GM18867 (cell line): ENCODE results near the gene ALK.
"Not testable (repeated sequence)": the region's sequence is repeated elsewhere in the genome, so short reads cannot be mapped to it uniquely, and the experiment has no call there.

Experiments
- ATAC-seq: cut with Tn5 transposase; IDR thresholded peaks from one replicate; pipeline ENCODE4 v1.9.1; 2021; ENCODE audit warnings: mild to moderate bottlenecking, moderate library complexity; ENCODE audit not compliant: unreplicated experiment

Gene ALK

DNA sequence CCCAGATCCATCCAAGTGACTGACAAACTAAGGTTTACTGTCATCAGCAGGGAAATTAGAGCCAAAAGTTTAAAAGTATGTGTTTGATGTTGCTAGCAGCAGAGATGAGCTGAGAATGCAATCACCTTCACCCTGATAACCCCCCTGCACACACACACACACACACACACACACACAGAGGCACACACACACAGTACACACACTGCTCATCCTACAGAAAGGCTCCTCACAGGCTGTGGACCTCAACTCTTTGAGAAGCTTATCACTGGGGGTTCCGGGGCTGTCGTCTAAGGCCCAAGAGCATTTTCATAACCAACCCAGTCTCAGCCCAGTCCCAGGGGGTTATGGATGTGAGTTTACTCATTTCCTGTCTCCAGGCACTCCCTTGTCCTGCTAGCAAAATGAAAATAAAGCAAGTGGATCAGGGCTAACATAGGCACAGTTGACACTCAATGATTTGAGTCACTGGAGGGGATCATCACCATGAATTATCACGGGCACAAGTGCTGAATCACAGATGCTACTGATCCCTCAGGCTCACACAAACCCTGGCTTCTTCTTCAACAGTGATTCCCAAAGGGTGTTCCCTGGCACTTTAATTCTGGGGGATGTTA lies 76.6 kb downstream of the ALK start:
- no peak for ATAC-seq

GRCh38 chr2:29841386-29842004 lies 79.9 kb downstream of the ALK start:
- no peak for ATAC-seq

DNA sequence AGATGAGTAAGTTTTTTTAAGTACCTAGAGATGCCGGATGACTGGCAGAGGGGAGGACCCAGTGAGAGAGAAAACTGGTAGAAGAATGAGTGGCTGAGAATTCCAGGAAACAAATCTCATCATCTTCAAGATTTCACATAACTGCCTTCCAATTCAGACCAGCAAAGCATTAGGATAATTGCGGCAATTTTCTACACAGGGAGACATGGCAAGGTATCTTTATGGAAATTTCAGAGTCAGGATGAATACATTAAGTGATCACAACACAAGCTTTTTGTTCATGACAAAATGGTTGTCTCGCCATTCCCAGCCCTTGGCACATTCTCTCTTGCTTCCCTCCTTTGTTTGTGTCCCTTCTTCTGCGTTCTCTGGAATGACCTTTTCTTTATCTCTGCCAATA lies 82.1 kb downstream of the ALK start:
- ATAC-seq, result no peak

DNA sequence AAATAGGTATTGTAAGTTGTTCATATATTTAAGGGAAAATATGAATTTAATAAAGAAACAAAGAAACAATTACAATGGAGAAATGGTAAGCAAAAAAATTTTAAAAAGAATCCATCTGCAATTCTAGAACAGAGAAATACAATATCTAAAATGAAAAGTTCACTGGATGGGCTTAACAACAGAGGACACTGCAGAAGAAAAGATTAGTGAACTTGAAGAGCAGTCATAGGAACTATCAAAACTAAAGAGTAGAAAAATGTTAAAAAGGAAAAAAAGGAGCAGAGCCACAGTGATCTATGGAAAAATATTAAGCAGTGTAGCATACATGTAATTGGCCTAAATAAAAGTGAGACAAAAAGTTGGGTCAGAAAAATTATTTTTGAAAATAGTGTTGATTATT lies 83.5 kb downstream of the ALK start:
- ATAC-seq, result no peak

GRCh38 chr2:29834624-29835023 lies 86.8 kb downstream of the ALK start:
- ATAC-seq, result no peak

GRCh38 chr2:29834036-29834540 lies 87.3 kb downstream of the ALK start:
- ATAC-seq, result no peak

GRCh38 chr2:29831560-29831959 lies 89.8 kb downstream of the ALK start:
- ATAC-seq, result no peak

DNA sequence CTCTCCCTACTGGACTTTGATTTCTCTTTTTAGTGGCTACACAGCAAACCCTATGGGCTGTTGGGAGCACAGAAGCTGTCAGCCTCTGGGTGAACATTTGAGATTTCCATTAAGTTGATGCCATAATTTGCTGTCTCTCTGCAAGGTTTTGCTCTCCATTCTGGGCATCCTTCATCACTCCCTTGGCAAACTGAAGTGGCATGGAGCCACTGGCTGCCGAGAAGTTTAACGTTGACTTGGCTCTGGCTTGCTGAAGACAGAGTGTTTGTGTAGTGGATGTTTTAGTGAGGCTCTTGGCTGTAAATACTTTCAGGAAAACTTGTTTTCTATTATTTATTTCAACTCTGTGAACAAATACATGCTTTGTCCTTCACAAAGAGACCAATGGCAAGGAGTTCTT lies 91.5 kb downstream of the ALK start:
- no peak for ATAC-seq

DNA sequence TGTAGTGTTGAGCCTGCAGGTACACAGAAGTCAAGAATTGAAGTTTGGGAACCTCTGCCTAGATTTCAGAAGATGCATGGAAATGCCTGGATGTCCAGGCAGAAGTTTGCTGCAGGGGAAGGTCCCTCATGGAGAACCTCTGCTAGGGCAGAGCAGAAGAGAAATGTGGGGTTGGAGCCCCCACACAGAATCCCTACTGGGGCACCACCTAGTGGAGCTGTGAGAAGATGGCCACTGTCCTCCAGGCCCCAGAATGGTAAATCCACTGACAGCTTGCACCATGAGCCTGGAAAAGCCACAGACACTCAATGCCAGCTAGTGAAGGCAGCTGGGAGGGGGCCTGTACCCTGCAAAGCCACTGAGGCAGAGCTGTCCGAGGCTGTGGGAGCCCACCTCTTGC lies 97.2 kb downstream of the ALK start:
- not testable (repeated sequence) for ATAC-seq

DNA sequence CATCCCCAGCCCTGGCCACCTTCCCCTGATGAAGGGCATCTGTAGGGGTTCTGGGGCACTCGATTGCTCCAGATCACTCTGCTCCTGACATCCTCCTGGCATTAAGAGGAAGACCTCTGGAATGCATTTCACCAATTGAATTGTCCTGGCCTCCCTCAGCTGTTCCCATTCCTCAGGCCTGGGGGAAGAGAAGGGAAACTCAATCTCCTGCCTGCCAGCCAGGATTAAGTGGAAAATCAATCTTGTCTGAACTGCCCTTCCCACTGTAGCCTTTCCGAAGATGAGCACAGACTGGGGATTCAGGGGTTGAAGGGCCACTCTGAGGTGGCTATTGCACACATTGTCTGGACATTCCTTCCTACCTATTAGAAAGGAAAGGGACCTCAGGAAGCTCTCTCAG lies 99.8 kb downstream of the ALK start:
- ATAC-seq, result no peak

DNA sequence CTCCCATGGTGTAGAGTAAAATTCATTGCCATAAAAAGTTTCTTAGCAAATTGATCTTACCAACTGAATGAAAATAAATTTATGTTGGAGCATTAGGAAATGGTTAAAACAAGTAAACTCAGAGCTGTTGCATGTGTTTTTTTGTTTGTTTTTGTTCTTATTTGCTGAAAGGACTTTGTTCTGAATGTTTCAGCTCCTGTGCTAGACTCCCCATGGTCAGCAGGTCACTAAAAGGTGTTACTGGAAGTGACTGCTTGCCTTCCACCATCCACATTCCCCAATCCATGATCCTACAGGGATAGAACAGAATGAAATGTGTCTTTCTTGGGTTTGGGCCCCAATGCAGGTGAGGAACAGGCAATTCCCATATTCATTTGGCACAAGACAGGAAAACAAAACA lies 101.8 kb downstream of the ALK start:
- ATAC-seq, result no peak

DNA sequence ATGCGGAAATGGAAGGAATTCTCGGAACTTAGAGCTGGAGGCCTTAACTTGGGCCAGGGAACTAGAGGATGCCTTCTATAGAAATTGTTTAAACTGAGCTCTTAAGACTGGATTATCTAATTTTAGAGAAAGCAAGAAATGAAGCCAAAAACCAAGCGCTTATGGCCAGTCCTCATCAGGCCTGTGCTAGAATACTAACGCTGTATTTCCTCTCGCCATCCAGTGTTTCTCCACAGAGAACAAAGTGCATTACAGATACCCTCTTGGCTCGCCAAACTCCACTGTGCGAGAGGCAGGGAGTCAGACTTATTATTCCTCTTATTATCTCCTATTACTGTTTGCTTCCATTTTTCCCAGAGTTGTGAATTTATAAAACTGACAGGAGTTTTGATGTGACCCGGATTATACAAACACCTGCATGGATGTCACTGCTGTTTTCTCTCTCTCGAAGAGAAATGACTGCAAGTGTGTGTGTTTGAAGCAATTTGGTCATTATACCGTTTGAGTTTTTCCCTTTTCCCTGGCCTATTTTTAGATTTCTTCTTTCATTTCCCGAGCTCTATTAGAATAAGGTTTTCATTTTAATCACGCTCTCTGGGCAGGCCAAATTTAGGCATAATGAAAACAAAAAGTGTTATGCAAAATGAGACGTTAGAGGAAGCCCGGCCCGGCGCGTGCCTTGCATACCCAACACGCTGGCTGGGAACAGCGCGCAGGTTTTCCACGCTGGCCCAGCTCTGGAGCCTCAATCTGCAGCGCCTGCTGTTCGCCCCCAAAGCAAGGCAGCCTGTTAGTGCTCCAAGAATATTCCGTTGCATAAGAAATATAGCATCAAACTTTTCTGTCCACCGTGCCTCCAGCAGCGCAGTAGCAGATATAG lies 103.3 kb downstream of the ALK start:
- ATAC-seq, result no peak

- ATAC-seq, result no peak
Measured at GRCh38 chr2:29817299-29817698, 104.1 kb downstream of the ALK start.

GRCh38 chr2:29816651-29817050 lies 104.7 kb downstream of the ALK start:
- no peak for ATAC-seq

- no peak for ATAC-seq
Measured at GRCh38 chr2:29811378-29811777, 110.0 kb downstream of the ALK start.

DNA sequence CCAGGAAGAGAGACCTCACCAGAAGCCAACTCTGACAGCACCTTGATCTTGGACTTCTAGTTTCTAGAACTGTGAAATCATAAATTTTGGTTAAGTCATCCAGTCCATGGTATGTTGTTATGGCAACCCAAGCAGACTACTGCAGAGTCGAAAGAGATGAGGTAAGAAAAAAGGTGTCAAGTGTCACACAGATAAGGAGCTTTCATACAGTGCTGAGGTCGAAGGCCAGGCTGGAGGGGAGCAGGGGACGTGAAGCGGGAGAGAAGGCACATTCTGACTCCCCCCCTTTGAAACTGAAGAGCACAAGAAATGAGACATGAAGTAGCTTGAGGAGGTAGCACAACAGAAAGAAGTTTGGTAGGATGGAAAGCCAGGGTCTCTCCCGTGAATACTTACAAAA lies 110.4 kb downstream of the ALK start:
- ATAC-seq, result no peak

- ATAC-seq, result no peak
Measured at GRCh38 chr2:29808321-29808720, 113.1 kb downstream of the ALK start.

DNA sequence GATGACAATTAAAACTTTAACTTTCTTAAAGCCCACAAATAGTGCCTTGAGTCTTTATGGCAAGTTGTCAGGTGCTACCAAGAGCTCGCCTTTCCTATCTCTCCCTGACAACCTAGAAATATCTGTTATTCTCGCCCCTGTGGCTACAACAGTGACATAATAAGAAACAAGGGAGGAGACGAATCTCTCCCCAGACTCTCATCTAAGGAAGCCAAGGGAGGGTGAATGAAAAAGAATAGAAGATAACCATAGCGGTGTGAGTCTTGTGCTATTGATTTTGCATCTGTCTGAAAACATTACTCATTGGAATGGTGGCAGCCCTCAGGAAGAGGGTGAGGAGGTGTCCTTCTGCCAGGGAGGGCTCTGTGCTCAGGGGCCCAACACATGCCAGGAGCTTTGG lies 114.3 kb downstream of the ALK start:
- no peak for ATAC-seq

- ATAC-seq, result no peak
Measured at GRCh38 chr2:29806461-29806860, 114.9 kb downstream of the ALK start.

DNA sequence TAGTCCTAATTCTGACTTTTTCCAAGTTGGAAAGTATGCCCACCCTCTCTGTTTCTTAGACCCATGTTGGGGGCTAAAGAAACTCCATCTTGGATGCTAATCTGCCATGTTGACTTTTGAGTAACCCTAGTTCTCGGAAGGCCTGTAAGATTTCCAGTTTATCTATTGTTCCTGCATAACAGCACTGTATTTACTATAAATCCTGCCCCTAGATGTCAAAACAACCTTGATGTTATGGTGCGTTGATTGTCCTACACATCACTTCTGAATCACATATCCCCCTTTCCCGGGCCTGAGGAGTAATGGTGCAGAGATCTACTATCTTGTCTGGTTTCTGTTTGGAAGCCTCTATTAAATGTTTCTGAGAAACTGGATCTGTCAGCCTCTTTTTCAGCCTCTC lies 116.7 kb downstream of the ALK start:
- ATAC-seq, result no peak

DNA sequence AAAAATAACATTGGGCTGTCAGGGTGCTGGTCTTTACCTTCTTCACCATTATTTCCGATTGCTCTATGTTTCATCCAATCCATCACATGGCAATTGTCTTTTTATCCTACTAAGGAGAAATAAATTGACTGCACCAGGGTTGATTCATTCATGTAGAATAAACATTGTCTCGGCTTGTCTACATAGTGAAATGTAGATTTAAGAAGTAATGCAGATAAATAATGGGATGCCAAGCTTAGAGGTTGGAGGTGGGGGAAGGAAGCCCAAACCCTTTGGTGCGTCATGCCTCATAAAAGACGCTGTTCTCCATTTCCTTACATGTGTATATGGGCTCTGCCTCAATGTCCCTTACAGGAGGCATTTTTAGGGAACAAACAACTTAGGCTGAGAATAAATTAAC lies 117.8 kb downstream of the ALK start:
- no peak for ATAC-seq

GRCh38 chr2:29802986-29803385 lies 118.4 kb downstream of the ALK start:
- ATAC-seq, result no peak
